ENCODE results near the gene KLK1. TPM values are rescaled to one million over a fixed set of nuclear protein-coding genes. Genes with fewer than 3 reads are reported as not detected.
"Not testable (repeated sequence)": the region's sequence is repeated elsewhere in the genome, so short reads cannot be mapped to it uniquely, and the experiment has no call there.

Gene KLK1
- total RNA-seq, 1 donor from 2014 or later = 1.5 TPM

GRCh38 chr19:50770164-50770563 lies 53.4 kb downstream of the KLK1 start, which contains the start of gene GPR32:
GPR32 (plus strand) TSS chr19:50770464; CDS start chr19:50770601, 137 bp downstream.
- DNase-seq (ENCODE audit: low spot score) = not testable (repeated sequence)

Other genes with a start within 250 kb of the KLK1 start
- gene SYT3, start 183.9 kb downstream of the KLK1 start, total RNA-seq = 0.32 TPM
- gene C19orf81, start 174.3 kb downstream of the KLK1 start, total RNA-seq = not detected
- gene SHANK1, start 104.0 kb downstream of the KLK1 start, total RNA-seq = 1.1 TPM
- 15.1 TPM for gene CLEC11A, start 100.4 kb downstream of the KLK1 start, total RNA-seq
- not detected for gene GPR32, start 53.3 kb downstream of the KLK1 start, total RNA-seq
- gene ACP4, start 33.4 kb downstream of the KLK1 start, total RNA-seq = not detected
- gene KLK15, start 9.8 kb upstream of the KLK1 start, total RNA-seq = not detected
- gene KLK3, start 31.1 kb upstream of the KLK1 start, total RNA-seq = not detected
- gene KLK2, start 49.7 kb upstream of the KLK1 start, total RNA-seq = not detected
- not detected for gene KLK4, start 87.6 kb upstream of the KLK1 start, total RNA-seq
- not detected for gene KLK5, start 129.3 kb upstream of the KLK1 start, total RNA-seq
- 1.5 TPM for gene KLK6, start 145.8 kb upstream of the KLK1 start, total RNA-seq
- gene KLK7, start 160.1 kb upstream of the KLK1 start, total RNA-seq = 0.14 TPM
- 2.4 TPM for gene KLK8, start 177.8 kb upstream of the KLK1 start, total RNA-seq
- gene KLK10, start 195.9 kb upstream of the KLK1 start, total RNA-seq = 42.8 TPM
- gene KLK11, start 202.8 kb upstream of the KLK1 start, total RNA-seq = 274 TPM
- gene KLK12, start 211.2 kb upstream of the KLK1 start, total RNA-seq = 0.78 TPM
- gene KLK13, start 241.3 kb upstream of the KLK1 start, total RNA-seq = 2.0 TPM